Liver (tissue), 10 donors: ENCODE results near the gene FRZB. TPM values are rescaled to one million over a fixed set of nuclear protein-coding genes. Genes with fewer than 3 reads are reported as not detected.

Experiments used
- DNase-seq: peaks from one replicate; pipeline ENCODE4 v3.0.0-alpha.2; 2017; ENCODE audit warnings: low spot score
- H3K27ac ChIP-seq, 2 donors: one replicate each; pipeline ENCODE4 v1.7.0; 2013; ENCODE audit warnings: inconsistent platforms in 2 of 2, low read length in 2 of 2, control low read depth in 1 of 2, low read depth in 1 of 2, mild to moderate bottlenecking in 1 of 2
- H3K27me3 ChIP-seq, 4 donors: one replicate each; pipeline versions ENCODE4 v1.6.1 to v1.7.0; 2013; ENCODE audit warnings: low read length in 3 of 4, inconsistent platforms in 1 of 4, mild to moderate bottlenecking in 1 of 4, moderate library complexity in 1 of 4; ENCODE audit not compliant: control insufficient read depth in 4 of 4, insufficient read depth in 4 of 4
- H3K36me3 ChIP-seq, 4 donors: one replicate each; pipeline versions ENCODE4 v1.6.1 to v1.7.0; 2013; ENCODE audit warnings: low read length in 3 of 4, mild to moderate bottlenecking in 3 of 4, low read depth in 1 of 4, moderate library complexity in 1 of 4; ENCODE audit not compliant: control insufficient read depth in 4 of 4, insufficient read depth in 3 of 4
- H3K4me1 ChIP-seq, 4 donors: one replicate each; pipeline versions ENCODE4 v1.6.1 to v1.7.0; 2013; ENCODE audit warnings: low read length in 3 of 4, mild to moderate bottlenecking in 3 of 4, moderate library complexity in 1 of 4; ENCODE audit not compliant: control insufficient read depth in 4 of 4, insufficient read depth in 4 of 4
- H3K4me3 ChIP-seq, 3 donors: one replicate each; pipeline versions ENCODE4 v1.6.1 to v1.7.0; 2013; ENCODE audit warnings: low read length in 3 of 3, control low read depth in 1 of 3, low read depth in 1 of 3, mild to moderate bottlenecking in 1 of 3
- H3K9ac ChIP-seq, 2 donors: one replicate each; pipeline ENCODE4 v1.7.0; 2013; ENCODE audit warnings: low read length in 2 of 2, mild to moderate bottlenecking in 2 of 2, moderate library complexity in 2 of 2, control low read depth in 1 of 2, low read depth in 1 of 2
- H3K9me3 ChIP-seq, 4 donors: one replicate each; pipeline versions ENCODE4 v1.6.1 to v1.7.0; 2013; ENCODE audit warnings: low read length in 3 of 4; ENCODE audit not compliant: control insufficient read depth in 4 of 4
- CTCF ChIP-seq: fragments of 150-350 bp; IDR thresholded peaks from 2 replicates; pipeline ENCODE4 v1.5.1; 2017; ENCODE audit warnings: improper control_type of control experiment, low read depth, low read length; ENCODE audit not compliant: missing input control
- FOXA1 ChIP-seq: IDR thresholded peaks from 2 replicates; pipeline ENCODE4 v1.6.1; 2016; ENCODE audit warnings: antibody characterized with exemption
- HNF4A ChIP-seq, 2 donors: conservative IDR thresholded peaks; 2 replicates each; pipeline ENCODE4 v1.6.1; 2016; ENCODE audit warnings: antibody characterized with exemption in 2 of 2, mild to moderate bottlenecking in 2 of 2
- HNF4G ChIP-seq: IDR thresholded peaks from 2 replicates; pipeline ENCODE4 v1.6.1; 2016; ENCODE audit warnings: antibody characterized with exemption
- MAX ChIP-seq: IDR thresholded peaks from 2 replicates; pipeline ENCODE4 v1.6.1; 2016; ENCODE audit warnings: antibody characterized with exemption
- NR2F2 ChIP-seq: IDR thresholded peaks from 2 replicates; pipeline ENCODE4 v1.6.1; 2016; ENCODE audit warnings: antibody characterized with exemption
- RAD21 ChIP-seq, 2 donors: IDR thresholded peaks; 2 replicates each; pipeline ENCODE4 v1.6.1; 2016; ENCODE audit warnings: antibody characterized with exemption in 2 of 2, mild to moderate bottlenecking in 2 of 2
- YY1 ChIP-seq: IDR thresholded peaks from 2 replicates; pipeline ENCODE4 v1.6.1; 2016; ENCODE audit warnings: antibody characterized with exemption, mild to moderate bottlenecking
- WGBS: extraction: QIAGEN DNeasy Blood & Tissue Kit; methylation state at CpG from one replicate; pipeline ENCODE4 v1.1.7; 2013; 5-methylcytosine and 5-hydroxymethylcytosine counted together
- polyA plus RNA-seq, 2 donors: library from polyadenylated mRNA; stranded (reverse) in 1 of 2; unstranded in 1 of 2; fragments of 200-250 nt in 1 of 2; fragments of >200 nt in 1 of 2; fragmentation: Nextera tagmentation in 1 of 2; extraction: Ambion mirVana in 1 of 2; gene quantifications; one replicate each; pipeline versions ENCODE4 v1.2.1 to v1.2.3, GENCODE V29; 2013 to 2015
- small RNA-seq: library from RNA; depleted of rRNA; stranded (forward); fragments of <200 nt; gene quantifications from one replicate; pipeline ENCODE3, GENCODE V24; 2014
- total RNA-seq, 2 donors: library from RNA; depleted of rRNA; stranded (reverse); fragments of >200 nt; gene quantifications; one replicate each; pipeline ENCODE4 v1.2.3, GENCODE V29; 2014
- donor health status: healthy.
- donor health status: healthy.
- donor health status: healthy.
- donor health status: healthy.
- donor health status: healthy.

Gene FRZB
- total and polyA plus RNA-seq, 4 donors = 0.17 to 1.0 (median 0.54) TPM

GRCh38 chr2:182792441-182792840 is 74.0 kb downstream of the FRZB start (continued):
- TF ChIP-seq CTCF (no peak), FOXA1 (no peak)

- Histone ChIP-seq H3K27me3 (no peaks in the 10 kb centered on the region), H3K9ac (no peak overlapping the region), H3K9me3 (no peaks in the 10 kb centered on the region), H3K4me1 (peaks cover 0 to 12% (median 10%) of the 10 kb centered on the region in 4 donors), H3K4me3 (no peak overlapping the region), H3K36me3 (no peaks in the 10 kb centered on the region), H3K27ac (no peak overlapping the region)
- WGBS = 47% methylated on average over 1 of the region's 1 CpG
- DNase-seq = no peak
- TF ChIP-seq MAX (no peak), CTCF (peak; percentile 62), NR2F2 (no peak), YY1 (no peak), RAD21 (IDR thresholded peaks at IDR 0.05) (peak; percentile 88 to 93)
Measured at GRCh38 chr2:182784777-182785176, 81.7 kb downstream of the FRZB start.

- H3K4me3 ChIP-seq = no peak overlapping the region
Measured at GRCh38 chr2:182784058-182784706, 82.3 kb downstream of the FRZB start.

More at GRCh38 chr2:182784058-182784706, 82.3 kb downstream of the FRZB start:
- no peak overlapping the region for H3K9ac ChIP-seq
- no peak overlapping the region for H3K27ac ChIP-seq
- H3K36me3 ChIP-seq = peaks cover 0 to 1% (median 0%) of the 10 kb centered on the region in 4 donors
- TF ChIP-seq HNF4G (no peak), HNF4A (conservative IDR thresholded peaks at IDR 0.05) (peak; percentile 41 to 60)
- H3K9me3 ChIP-seq = no peaks in the 10 kb centered on the region
- peaks cover 0 to 12% (median 10%) of the 10 kb centered on the region in 4 donors for H3K4me1 ChIP-seq
- no peak for DNase-seq
- WGBS = 61% methylated on average over 4 of the region's 4 CpGs
- no peaks in the 10 kb centered on the region for H3K27me3 ChIP-seq

Small RNAs within 50 kb of the gene (small RNA-seq; reads per million reads assigned to genes)
- gene RF00019 (not detected), gene RNU6-1122P (not detected)

Other genes with a start within 250 kb of the FRZB start
- gene DNAJC10, start 150.4 kb downstream of the FRZB start, total RNA-seq = 10 to 100 TPM; 22.6 to 46.4 TPM
- 10 to 100 TPM; 16.3 to 19.9 TPM for gene DNAJC10, start 150.4 kb downstream of the FRZB start, polyA plus RNA-seq
- 10 to 100 TPM; 26.4 to 64.2 TPM for gene NCKAP1, start 171.8 kb upstream of the FRZB start, total RNA-seq
- gene NCKAP1, start 171.8 kb upstream of the FRZB start, polyA plus RNA-seq = 10 to 100 TPM; 16.1 to 22.3 TPM
- 1 to 10 TPM; 1.1 to 2.2 TPM for gene DUSP19, start 212.1 kb upstream of the FRZB start, total RNA-seq
- gene DUSP19, start 212.1 kb upstream of the FRZB start, polyA plus RNA-seq = under 1 TPM; 0.27 to 0.28 TPM